ENCODE data around the gene PNKD. TPM values are rescaled to one million over a fixed set of nuclear protein-coding genes. Genes with fewer than 3 reads are reported as not detected.

The PNKD gene
- total and polyA plus RNA-seq, 11 donors, result 53.8 to 146 (median 72.5) TPM

DNA sequence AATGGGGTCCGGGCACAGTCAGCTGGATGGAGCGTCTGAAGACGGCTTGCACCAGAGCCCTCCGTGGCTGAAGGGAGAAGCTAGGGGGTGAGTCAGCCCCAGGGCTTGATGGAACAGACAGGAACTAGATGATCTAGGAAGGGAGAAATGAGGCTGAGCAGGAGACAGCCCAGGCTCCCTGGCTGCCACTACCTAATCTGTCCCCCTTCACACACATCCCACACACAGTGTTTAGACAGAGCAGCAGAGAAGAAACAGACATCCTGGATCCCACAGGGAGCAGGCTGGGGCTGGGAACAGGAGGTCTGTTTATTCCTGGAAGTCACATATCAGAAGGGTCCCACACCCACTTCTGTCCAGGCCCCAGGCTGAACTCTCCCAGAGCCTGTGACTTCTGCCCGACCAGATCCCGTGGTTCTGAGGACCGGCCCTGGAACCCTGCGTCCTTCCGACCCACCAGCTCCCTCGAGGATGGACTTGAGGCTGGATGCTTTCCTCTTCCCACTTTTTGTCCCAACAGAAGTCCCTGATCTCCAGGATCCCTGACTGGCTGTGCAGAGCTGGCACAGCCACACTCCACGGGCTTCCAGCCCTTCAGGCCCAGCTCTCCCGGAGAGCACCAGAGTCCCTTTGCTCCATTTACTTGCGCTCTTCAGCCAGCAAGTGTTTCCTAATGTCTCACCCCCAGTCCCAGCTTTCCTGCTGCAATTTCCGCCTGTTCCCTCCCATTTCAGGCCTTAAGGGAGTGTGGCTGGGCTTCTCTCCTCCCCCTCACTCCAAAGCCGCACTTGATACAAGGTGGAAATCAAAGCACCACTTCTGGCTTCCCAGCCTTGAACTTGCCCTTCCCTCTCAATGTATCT is 11.0 kb upstream of the PNKD start:
- intact Hi-C loops (cut with DNase I), result loop anchor here in 7 of 10 donors (1.0 to 5.0 kb wide), 5 partner anchors 37 to 73 kb away; partner anchors contain the start of gene ARPC2 (in 2 of the 7)
- Histone ChIP-seq H3K4me3 (peak overlapping the region in 8 of 12 donors; percentile 6 to 29 (median 16)), H3K9me3 (no peaks in the 10 kb centered on the region)

DNA sequence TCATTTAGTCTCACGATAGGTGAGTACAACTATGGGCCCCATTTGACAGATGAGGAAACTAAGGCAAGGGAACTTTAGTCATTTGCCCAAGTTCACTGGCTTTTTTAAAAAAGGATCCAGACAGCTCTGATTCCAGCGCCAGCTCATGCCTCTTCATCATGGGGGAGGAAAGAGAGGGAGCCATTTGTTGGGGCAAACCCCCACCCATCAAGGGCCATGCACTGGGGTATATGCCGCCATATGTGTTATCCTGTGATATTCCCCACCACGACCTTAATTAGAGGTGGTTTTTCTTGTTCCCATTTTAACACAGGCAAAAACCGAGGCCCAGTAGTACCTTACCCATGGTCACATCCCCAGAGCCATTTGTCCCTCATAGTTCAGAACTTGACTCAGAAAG is 10.2 kb upstream of the PNKD start:
- no peak for DNase-seq
- Histone ChIP-seq H3K27ac (peak overlapping the region; percentile 75 to 93 (median 88)), H3K27me3 (no peaks in the 10 kb centered on the region), H3K36me3 (peaks cover 0 to 48% (median 35%) of the 10 kb centered on the region in 9 donors), H3K4me1 (peaks cover 3 to 81% (median 57%) of the 10 kb centered on the region in 12 donors), H3K9me3 (no peaks in the 10 kb centered on the region), H3K4me3 (peak overlapping the region in 1 of 12 donors; percentile 23)
- ATAC-seq, result no peak
- WGBS, 4 donors, result 76 to 93% (median 87%) methylated on average over 5 of the region's 5 CpGs
- intact Hi-C loops (cut with DNase I), result loop anchor here in 2 of 10 donors (5.0 to 10.0 kb wide), 3 partner anchors 33 to 73 kb away; partner anchors contain the start of gene ARPC2 (in 1 of the 2)
- TF ChIP-seq, protein P1, sequence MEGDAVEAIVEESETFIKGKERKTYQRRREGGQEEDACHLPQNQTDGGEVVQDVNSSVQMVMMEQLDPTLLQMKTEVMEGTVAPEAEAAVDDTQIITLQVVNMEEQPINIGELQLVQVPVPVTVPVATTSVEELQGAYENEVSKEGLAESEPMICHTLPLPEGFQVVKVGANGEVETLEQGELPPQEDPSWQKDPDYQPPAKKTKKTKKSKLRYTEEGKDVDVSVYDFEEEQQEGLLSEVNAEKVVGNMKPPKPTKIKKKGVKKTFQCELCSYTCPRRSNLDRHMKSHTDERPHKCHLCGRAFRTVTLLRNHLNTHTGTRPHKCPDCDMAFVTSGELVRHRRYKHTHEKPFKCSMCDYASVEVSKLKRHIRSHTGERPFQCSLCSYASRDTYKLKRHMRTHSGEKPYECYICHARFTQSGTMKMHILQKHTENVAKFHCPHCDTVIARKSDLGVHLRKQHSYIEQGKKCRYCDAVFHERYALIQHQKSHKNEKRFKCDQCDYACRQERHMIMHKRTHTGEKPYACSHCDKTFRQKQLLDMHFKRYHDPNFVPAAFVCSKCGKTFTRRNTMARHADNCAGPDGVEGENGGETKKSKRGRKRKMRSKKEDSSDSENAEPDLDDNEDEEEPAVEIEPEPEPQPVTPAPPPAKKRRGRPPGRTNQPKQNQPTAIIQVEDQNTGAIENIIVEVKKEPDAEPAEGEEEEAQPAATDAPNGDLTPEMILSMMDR (IDR thresholded peaks at IDR 0.05), result no peak
- no peak for TF ChIP-seq POLR2A (IDR thresholded peaks at IDR 0.05)

More for the DNA sequence above, 11.0 kb upstream of the PNKD start:
- DNase-seq, result peak; percentile 78 to 87 (median 79)
- TF ChIP-seq, protein P1 (IDR thresholded peaks at IDR 0.05), result peak in 1 of 12 donors; percentile 11
- peak in 1 of 2 donors; percentile 21 for TF ChIP-seq POLR2A (IDR thresholded peaks at IDR 0.05)
- peaks cover 0 to 48% (median 35%) of the 10 kb centered on the region in 9 donors for H3K36me3 ChIP-seq
- 26 to 34% (median 28%) methylated on average over 14 to 15 of the region's 15 CpGs for WGBS, 4 donors
- peaks cover 3 to 75% (median 56%) of the 10 kb centered on the region in 12 donors for H3K4me1 ChIP-seq
- peak overlapping the region; percentile 75 to 93 (median 88) for H3K27ac ChIP-seq
- ATAC-seq, result peak; percentile 82 to 86 (median 86)
- no peaks in the 10 kb centered on the region for H3K27me3 ChIP-seq

DNA sequence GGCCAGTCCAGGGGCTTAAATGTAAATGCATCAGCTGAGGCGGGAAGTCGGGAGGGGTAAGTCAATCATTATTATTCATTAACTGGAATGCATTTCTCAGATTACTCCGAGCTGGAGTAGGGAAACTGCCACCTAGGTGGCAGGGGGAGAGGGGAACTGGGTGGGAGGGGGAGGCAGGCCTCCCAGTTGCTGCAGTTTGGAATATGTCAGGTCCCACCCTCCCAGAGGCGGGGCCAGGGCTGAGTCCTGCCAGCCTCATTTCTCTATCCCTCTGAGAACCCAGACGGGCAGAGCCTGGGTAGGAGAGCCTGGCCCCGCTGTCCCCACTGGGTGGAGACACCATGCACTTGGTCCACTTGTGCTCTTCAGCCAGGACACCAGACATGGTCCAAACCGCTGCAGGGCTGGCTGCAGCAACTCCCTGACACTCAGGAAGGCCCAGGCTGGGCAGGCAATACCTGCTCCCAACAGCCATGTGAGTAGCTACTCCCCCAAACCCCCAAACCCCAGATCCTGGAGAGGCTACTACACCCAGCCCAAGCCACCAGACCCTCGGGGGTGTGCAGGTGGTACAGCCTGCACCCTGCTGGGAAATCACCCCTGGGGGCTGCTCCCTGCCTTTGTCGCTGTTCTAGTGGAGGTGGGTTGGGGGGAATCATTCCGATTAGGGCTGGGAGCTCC is 9.4 kb upstream of the PNKD start, which contains the start of gene GPBAR1:
GPBAR1 (plus strand) TSS at position 274 of the 681 bp plus-strand sequence. CDS start 1,710 bp downstream, outside the sequence.
- no peaks in the 10 kb centered on the region for H3K27me3 ChIP-seq
- peak in 2 of 4 donors; percentile 11 to 27 for ATAC-seq
- peaks cover 0 to 48% (median 35%) of the 10 kb centered on the region in 9 donors for H3K36me3 ChIP-seq
- intact Hi-C loops (cut with DNase I), result loop anchor here in 2 of 10 donors (5.0 to 10.0 kb wide), 3 partner anchors 34 to 74 kb away; partner anchors contain the start of gene ARPC2 (in 1 of the 2)
- H3K9me3 ChIP-seq, result no peaks in the 10 kb centered on the region
- peak within 1 kb of the TSS in 6 of 12 donors; percentile 0 to 30 (median 20) for H3K4me3 ChIP-seq
- H3K27ac ChIP-seq, result peak within 1 kb of the TSS; percentile 75 to 93 (median 88)
- WGBS, 4 donors, result 67 to 75% (median 69%) methylated on average over 9 to 10 of the region's 10 CpGs
- TF ChIP-seq POLR2A (IDR thresholded peaks at IDR 0.05), result peak in 1 of 2 donors; percentile 15
- TF ChIP-seq, protein P1 (IDR thresholded peaks at IDR 0.05), result peak in 1 of 12 donors; percentile 5
- H3K4me1 ChIP-seq, result peaks cover 3 to 81% (median 57%) of the 10 kb centered on the region in 12 donors
- DNase-seq, result peak in 3 of 5 donors; percentile 66 to 79 (median 68)

Data from heart left ventricle (tissue), 16 donors.